ENCODE results near the gene YES1.

YES1 gene

DNA sequence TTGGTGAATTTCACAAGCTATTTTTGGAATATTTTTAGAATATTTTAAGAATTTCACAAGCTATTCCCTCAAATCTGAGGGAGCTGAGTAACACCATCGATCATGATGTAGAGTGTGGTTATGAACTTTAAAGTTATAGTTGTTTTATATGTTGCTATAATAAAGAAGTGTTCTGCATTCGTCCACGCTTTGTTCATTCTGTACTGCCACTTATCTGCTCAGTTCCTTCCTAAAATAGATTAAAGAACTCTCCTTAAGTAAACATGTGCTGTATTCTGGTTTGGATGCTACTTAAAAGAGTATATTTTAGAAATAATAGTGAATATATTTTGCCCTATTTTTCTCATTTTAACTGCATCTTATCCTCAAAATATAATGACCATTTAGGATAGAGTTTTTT, 138.7 kb downstream of the YES1 start:
- Histone ChIP-seq H3K27ac (ENCODE audit: extremely low read depth, low read depth, low read length) (no peak overlapping the region), H3K4me3 (ENCODE audit: low read depth, low read length) (no peak overlapping the region), H3K4me1 (ENCODE audit: control insufficient read depth, insufficient read depth, low read length) (no peaks in the 10 kb centered on the region), H3K36me3 (ENCODE audit: control insufficient read depth in 2 of 2, insufficient read depth in 1 of 2, low read length in 2 of 2) (peaks cover 59 to 89% of the 10 kb centered on the region in 2 experiments), H3K9me3 (ENCODE audit: control insufficient read depth, insufficient read depth, low read depth, low read length) (no peaks in the 10 kb centered on the region)
- CTCF ChIA-PET: interaction anchor here (0.9 to 2.1 kb wide), 3 partner anchors 10 to 157 kb away, joined by 3 to 8 read pairs (median 8); no protein-coding TSS in a partner anchor
- no peak for TF ChIP-seq ZNF776 (tag by site-specific recombination; IDR thresholded peaks at IDR 0.05; ENCODE audit: borderline replicate concordance)
- TF ChIP-seq REPIN1 (tag by site-specific recombination; IDR thresholded peaks at IDR 0.05; ENCODE audit: low read depth): no peak
- no peak for TF ChIP-seq ZNF366 (tag by site-specific recombination; conservative IDR thresholded peaks at IDR 0.05)
- TF ChIP-seq ZNF391 (tag by site-specific recombination; IDR thresholded peaks at IDR 0.05; ENCODE audit: borderline replicate concordance, low read depth): no peak
- no peak for TF ChIP-seq ZNF239 (tag by site-specific recombination; IDR thresholded peaks at IDR 0.05)
- no peak for TF ChIP-seq MEIS1 (CRISPR knock-in tag; IDR thresholded peaks at IDR 0.05; ENCODE audit: borderline replicate concordance)
- no peak for TF ChIP-seq GLI2 (tag by site-specific recombination; IDR thresholded peaks at IDR 0.05; ENCODE audit: borderline replicate concordance, low read depth)
- TF ChIP-seq ZNF660 (tag by site-specific recombination; IDR thresholded peaks at IDR 0.05): no peak
- no peak for TF ChIP-seq ZNF37A (tag by site-specific recombination; IDR thresholded peaks at IDR 0.05)
- no peak for TF ChIP-seq ZNF571 (tag by site-specific recombination; IDR thresholded peaks at IDR 0.05)
- no peak for TF ChIP-seq TRIM28 (IDR thresholded peaks at IDR 0.05; ENCODE audit: borderline replicate concordance, low read length)
- TF ChIP-seq KLF8 (tag by site-specific recombination; IDR thresholded peaks at IDR 0.05): no peak
- TF ChIP-seq ZNF19 (tag by site-specific recombination; IDR thresholded peaks at IDR 0.05; ENCODE audit: low read depth): no peak
- TF ChIP-seq, protein P1, sequence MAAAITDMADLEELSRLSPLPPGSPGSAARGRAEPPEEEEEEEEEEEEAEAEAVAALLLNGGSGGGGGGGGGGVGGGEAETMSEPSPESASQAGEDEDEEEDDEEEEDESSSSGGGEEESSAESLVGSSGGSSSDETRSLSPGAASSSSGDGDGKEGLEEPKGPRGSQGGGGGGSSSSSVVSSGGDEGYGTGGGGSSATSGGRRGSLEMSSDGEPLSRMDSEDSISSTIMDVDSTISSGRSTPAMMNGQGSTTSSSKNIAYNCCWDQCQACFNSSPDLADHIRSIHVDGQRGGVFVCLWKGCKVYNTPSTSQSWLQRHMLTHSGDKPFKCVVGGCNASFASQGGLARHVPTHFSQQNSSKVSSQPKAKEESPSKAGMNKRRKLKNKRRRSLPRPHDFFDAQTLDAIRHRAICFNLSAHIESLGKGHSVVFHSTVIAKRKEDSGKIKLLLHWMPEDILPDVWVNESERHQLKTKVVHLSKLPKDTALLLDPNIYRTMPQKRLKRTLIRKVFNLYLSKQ (tag by site-specific recombination; IDR thresholded peaks at IDR 0.05; ENCODE audit: borderline replicate concordance): no peak
- TF ChIP-seq ZNF558 (tag by site-specific recombination; IDR thresholded peaks at IDR 0.05): no peak
- no peak for TF ChIP-seq RBAK (tag by site-specific recombination; IDR thresholded peaks at IDR 0.05)
- TF ChIP-seq ZBTB20 (tag by site-specific recombination; IDR thresholded peaks at IDR 0.05): no peak
- no peak for TF ChIP-seq BCL11B (tag by site-specific recombination; IDR thresholded peaks at IDR 0.05; ENCODE audit: low read depth)
- TF ChIP-seq, protein P2, sequence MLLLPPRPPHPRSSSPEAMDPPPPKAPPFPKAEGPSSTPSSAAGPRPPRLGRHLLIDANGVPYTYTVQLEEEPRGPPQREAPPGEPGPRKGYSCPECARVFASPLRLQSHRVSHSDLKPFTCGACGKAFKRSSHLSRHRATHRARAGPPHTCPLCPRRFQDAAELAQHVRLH (tag by site-specific recombination; IDR thresholded peaks at IDR 0.05): no peak
- POLR2A ChIA-PET: interaction anchor here (0.7 to 1.4 kb wide), 2 partner anchors 15 to 216 kb away, joined by 3 to 5 read pairs; no protein-coding TSS in a partner anchor
